HCT116 (cell line): ENCODE results near the gene CXCL8. TPM values are rescaled to one million over a fixed set of nuclear protein-coding genes. Genes with fewer than 3 reads are reported as not detected.

Experiments
- ATAC-seq: fragments of 200-7000 bp; cut with Tn5 transposase; 2 replicates; pipeline ENCODE4 v1.9.1; 2020; ENCODE audit warnings: mild to moderate bottlenecking, moderate library complexity
- BruUV-seq: library from RNA; stranded (reverse); fragments of 400-500 nt; replicated peaks from 2 replicates; lab custom pipeline; 2021; lab: Mats Ljungman, UMichigan
- CTCF ChIA-PET: fragments of 300-600 bp; sonication (Branson Sonifier 250); formaldehyde crosslinking; loops from one replicate; lab custom pipeline; 2021; ENCODE audit warnings: antibody characterized with exemption; lab: Charles Lee
- POLR2A ChIA-PET: fragments of 300-600, 350-600 bp; sonication (Branson Sonifier 250); formaldehyde crosslinking; loops from one replicate; lab custom pipeline; 2021; ENCODE audit warnings: antibody characterized with exemption; lab: Charles Lee
- RAD21 ChIA-PET, 2 experiments: fragments of 300-600 bp; sonication (Branson Sonifier 250); formaldehyde crosslinking; loops; one replicate each; lab custom pipeline; 2023; ENCODE audit warnings: low total read pairs in 2 of 2; ENCODE audit not compliant: uncharacterized antibody in 2 of 2, unreplicated experiment in 2 of 2, low non-redundant PET in 1 of 2; lab: Charles Lee
- DNase-seq: peaks from one replicate; pipeline ENCODE4 v3.0.0-alpha.2; 2010; ENCODE audit warnings: low read depth, low spot score
- H2AFZ ChIP-seq: fragments of 200-600 bp; shearing (Covaris generic), sonication (generic); 2 replicates; pipeline ENCODE4 v1.6.1; 2017; ENCODE audit warnings: low read depth, mixed run types, mixed read lengths, antibody characterized with exemption, low read length; ENCODE audit not compliant: poor library complexity, severe bottlenecking
- H3K27ac ChIP-seq: 2 replicates; pipeline ENCODE4 v1.5.1; 2012; ENCODE audit warnings: low read depth, low read length
- H3K27me3 ChIP-seq: fragments of 200-600 bp; sonication (generic); 2 replicates; pipeline ENCODE4 v1.6.1; 2016; ENCODE audit warnings: mixed run types, low read length, mixed read lengths; ENCODE audit not compliant: insufficient read depth
- H3K36me3 ChIP-seq, 2 experiments: fragments of 200-500 bp in 1 of 2; fragments of 200-600 bp in 1 of 2; sonication (Bioruptor generic) in 1 of 2; sonication (generic) in 1 of 2; 2 replicates each; pipeline versions ENCODE4 v1.5.1 to v1.6.1; 2014 to 2016; ENCODE audit warnings: low read length in 2 of 2, inconsistent platforms in 1 of 2, mixed read lengths in 1 of 2, mixed run types in 1 of 2; ENCODE audit not compliant: insufficient read depth in 2 of 2, control insufficient read depth in 1 of 2
- H3K4me1 ChIP-seq, 2 experiments: fragments of 200-600 bp in 1 of 2; sonication (generic) in 1 of 2; 2 replicates each; pipeline versions ENCODE4 v1.5.1 to v1.6.1; 2012 to 2017; ENCODE audit warnings: low read length in 2 of 2, inconsistent platforms in 1 of 2, mild to moderate bottlenecking in 1 of 2, mixed read lengths in 1 of 2, mixed run types in 1 of 2, moderate library complexity in 1 of 2; ENCODE audit not compliant: insufficient read depth in 2 of 2, control insufficient read depth in 1 of 2
- H3K4me2 ChIP-seq: fragments of 200-600 bp; sonication (generic); 2 replicates; pipeline ENCODE4 v1.6.1; 2017; ENCODE audit warnings: mixed run types, low read length, mixed read lengths
- H3K4me3 ChIP-seq, 2 experiments: fragments of 200-600 bp in 1 of 2; sonication (generic) in 1 of 2; replicated peaks in 1 of 2; 2 replicates each; pipeline ENCODE4 v1.5.1; 2011 to 2016; ENCODE audit warnings: low read length in 2 of 2, control low read depth in 1 of 2, low read depth in 1 of 2, mild to moderate bottlenecking in 1 of 2, mixed read lengths in 1 of 2, mixed run types in 1 of 2
- H3K79me2 ChIP-seq: fragments of 200-600 bp; sonication (generic); 2 replicates; pipeline ENCODE4 v1.6.1; 2017; ENCODE audit warnings: mild to moderate bottlenecking, mixed run types, low read length, moderate library complexity, mixed read lengths; ENCODE audit not compliant: insufficient read depth
- H3K9ac ChIP-seq: fragments of 200-600 bp; sonication (generic); 2 replicates; pipeline ENCODE4 v1.6.1; 2016; ENCODE audit warnings: low read length, mixed read lengths
- H3K9me2 ChIP-seq: fragments of 200-600 bp; sonication (generic), shearing (Covaris generic); 2 replicates; pipeline ENCODE4 v1.6.1; 2017; ENCODE audit warnings: mixed run types, mild to moderate bottlenecking, moderate library complexity; ENCODE audit not compliant: insufficient read depth
- H3K9me3 ChIP-seq, 2 experiments: fragments of 200-500 bp in 1 of 2; fragments of 200-600 bp in 1 of 2; sonication (Bioruptor generic) in 1 of 2; sonication (generic) in 1 of 2; 2 replicates each; pipeline ENCODE4 v1.6.1; 2014 to 2017; ENCODE audit warnings: low read length in 2 of 2, mixed read lengths in 2 of 2, inconsistent platforms in 1 of 2, low read depth in 1 of 2, mild to moderate bottlenecking in 1 of 2, mixed run types in 1 of 2, moderate library complexity in 1 of 2; ENCODE audit not compliant: control insufficient read depth in 1 of 2, insufficient read depth in 1 of 2
- H4K20me1 ChIP-seq: fragments of 200-600 bp; sonication (generic), shearing (Covaris generic); 2 replicates; pipeline ENCODE4 v1.6.1; 2017; ENCODE audit warnings: mixed run types, mild to moderate bottlenecking, moderate library complexity; ENCODE audit not compliant: insufficient read depth
- ATF3 ChIP-seq: IDR thresholded peaks from 2 replicates; pipeline ENCODE4 v1.6.1; 2012
- CBX3 ChIP-seq: IDR thresholded peaks from 2 replicates; pipeline ENCODE4 v1.6.1; 2012; ENCODE audit warnings: low read depth
- CEBPB ChIP-seq: IDR thresholded peaks from 2 replicates; pipeline ENCODE4 v1.6.1; 2012; ENCODE audit warnings: low read depth
- ELF1 ChIP-seq: IDR thresholded peaks from 2 replicates; pipeline ENCODE4 v1.6.1; 2012; ENCODE audit warnings: low read depth, borderline replicate concordance
- EZH2 ChIP-seq: fragments of 200-600 bp; sonication (generic); IDR thresholded peaks from 2 replicates; pipeline ENCODE4 v1.6.1; 2017; ENCODE audit warnings: antibody characterized with exemption, mixed run types
- EZH2phosphoT487 ChIP-seq: fragments of 200-600 bp; IDR thresholded peaks from 2 replicates; pipeline ENCODE4 v1.6.1; 2018; ENCODE audit warnings: antibody characterized with exemption, borderline replicate concordance
- JUND ChIP-seq: IDR thresholded peaks from 2 replicates; pipeline ENCODE4 v1.6.1; 2012
- POLR2A ChIP-seq: IDR thresholded peaks from 2 replicates; pipeline ENCODE4 v1.7.0; 2011; ENCODE audit warnings: borderline replicate concordance; ENCODE audit not compliant: insufficient read depth, insufficient read length; ENCODE audit errors: extremely low read depth
- POLR2AphosphoS5 ChIP-seq: IDR thresholded peaks from 2 replicates; pipeline ENCODE4 v1.6.1; 2011; ENCODE audit warnings: mild to moderate bottlenecking, low read depth, low read length, moderate library complexity
- RAD21 ChIP-seq: IDR thresholded peaks from 2 replicates; pipeline ENCODE4 v1.6.1; 2012; ENCODE audit warnings: low read depth, mild to moderate bottlenecking
- SIN3A ChIP-seq: IDR thresholded peaks from 2 replicates; pipeline ENCODE4 v1.6.1; 2012; ENCODE audit warnings: low read depth
- SP1 ChIP-seq: IDR thresholded peaks from 2 replicates; pipeline ENCODE4 v1.6.1; 2012; ENCODE audit warnings: low read depth
- SRF ChIP-seq: IDR thresholded peaks from 2 replicates; pipeline ENCODE4 v1.6.1; 2012; ENCODE audit warnings: low read depth
- TCF7L2 ChIP-seq: IDR thresholded peaks from 2 replicates; pipeline ENCODE4 v1.7.0; 2011; ENCODE audit warnings: borderline replicate concordance, inconsistent platforms; ENCODE audit not compliant: insufficient read depth, insufficient read length; ENCODE audit errors: extremely low read depth
- YY1 ChIP-seq: IDR thresholded peaks from 2 replicates; pipeline ENCODE4 v1.6.1; 2011; ENCODE audit warnings: low read length, low read depth, moderate library complexity, mild to moderate bottlenecking; ENCODE audit not compliant: insufficient replicate concordance; ENCODE audit errors: extremely low read depth
- ZNF274 ChIP-seq: fragments of 200-500 bp; sonication (Bioruptor generic); IDR thresholded peaks from 2 replicates; pipeline ENCODE4 v1.6.1; 2014; ENCODE audit warnings: mild to moderate bottlenecking, low read depth, low read length, inconsistent platforms
- intact Hi-C: fragments of 100-400 bp; cut with micrococcal nuclease; formaldehyde crosslinking; loops from 2 replicates; pipeline ENCODE4 v1.10.0; 2022
- total RNA-seq: library from RNA; stranded (reverse); gene quantifications from one replicate; pipeline ENCODE4 v1.2.1, GENCODE V29; 2021; ENCODE audit not compliant: unreplicated experiment
- TF ChIP-seq, protein P1 (sequence below): IDR thresholded peaks from 2 replicates; pipeline ENCODE4 v1.6.1; 2012

The CXCL8 gene
- total RNA-seq, 1 experiment from 2014 or later = 1.8 TPM

DNA sequence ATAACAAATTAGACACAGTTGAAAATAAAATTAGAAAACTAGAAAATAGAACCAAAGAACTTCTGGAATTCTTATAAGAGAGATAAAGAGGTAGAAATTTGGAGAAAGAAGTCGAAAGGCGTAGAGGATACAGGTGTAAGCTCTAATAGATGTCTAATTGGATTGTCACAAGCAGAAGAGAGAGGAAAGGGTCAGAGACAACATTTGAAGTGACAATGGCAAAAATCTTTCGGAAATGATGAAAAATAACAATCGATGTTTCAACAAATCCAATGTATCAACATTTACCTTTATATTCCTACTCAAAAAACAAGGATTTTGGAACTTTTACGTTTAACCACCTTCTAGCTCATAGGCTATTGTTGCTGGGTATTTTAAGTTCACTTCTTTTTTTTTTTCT lies 3.8 kb downstream of the CXCL8 start (continued):
- TF ChIP-seq ATF3 = no peak
- TF ChIP-seq SRF = no peak
- no peak for TF ChIP-seq POLR2A

GRCh38 chr4:73750730-73751129 lies 10.4 kb downstream of the CXCL8 start:
- Histone ChIP-seq H3K4me2 (no peak overlapping the region), H3K4me1 (no peaks in the 10 kb centered on the region), H3K27me3 (no peaks in the 10 kb centered on the region), H3K27ac (no peak overlapping the region), H3K4me3 (no peak overlapping the region), H3K9me3 (no peaks in the 10 kb centered on the region), H4K20me1 (no peaks in the 10 kb centered on the region), H3K9ac (no peak overlapping the region), H3K9me2 (no peaks in the 10 kb centered on the region), H3K79me2 (no peaks in the 10 kb centered on the region), H2AFZ (no peak overlapping the region), H3K36me3 (no peaks in the 10 kb centered on the region)
- ChIA-PET CTCF (no interaction called here), POLR2A (no interaction called here), RAD21 (no interaction called here)
- ATAC-seq = no peak
- no peak for DNase-seq
- intact Hi-C loops = no loop called here
- no TSS peak for BruUV-seq
- TF ChIP-seq RAD21 = no peak
- TF ChIP-seq JUND = no peak
- no peak for TF ChIP-seq EZH2
- TF ChIP-seq ATF3 = no peak
- TF ChIP-seq, protein P1, sequence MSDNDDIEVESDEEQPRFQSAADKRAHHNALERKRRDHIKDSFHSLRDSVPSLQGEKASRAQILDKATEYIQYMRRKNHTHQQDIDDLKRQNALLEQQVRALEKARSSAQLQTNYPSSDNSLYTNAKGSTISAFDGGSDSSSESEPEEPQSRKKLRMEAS = no peak
- TF ChIP-seq SRF = no peak
- TF ChIP-seq ELF1 = no peak
- no peak for TF ChIP-seq YY1
- no peak for TF ChIP-seq EZH2phosphoT487
- no peak for TF ChIP-seq CEBPB
- TF ChIP-seq ZNF274 = no peak
- TF ChIP-seq SIN3A = no peak
- no peak for TF ChIP-seq POLR2AphosphoS5
- no peak for TF ChIP-seq SP1
- TF ChIP-seq TCF7L2 = no peak
- no peak for TF ChIP-seq CBX3
